Measurements from ENCODE around the gene ARPP21. TPM values are rescaled to one million over a fixed set of nuclear protein-coding genes. Genes with fewer than 3 reads are reported as not detected.

ARPP21 gene
- polyA plus RNA-seq, 1 experiment: not detected

- Histone ChIP-seq H3K9me3 (ENCODE audit: control insufficient read depth, insufficient read depth, low read length) (peaks cover 7% of the 10 kb centered on the region), H3K27me3 (ENCODE audit: control insufficient read depth, insufficient read depth, low read length) (peaks cover 24% of the 10 kb centered on the region), H3K4me3 (ENCODE audit: low read depth, low read length) (no peak overlapping the region), H3K27ac (ENCODE audit: low read depth, low read length) (no peak overlapping the region)
- DNase-seq (ENCODE audit: low read depth, low spot score): no peak
- POLR2A ChIA-PET: no interaction called here
- CTCF ChIA-PET: no interaction called here
- no peak for TF ChIP-seq CTCF (IDR thresholded peaks at IDR 0.05; ENCODE audit: low read depth, low read length)
Measured at GRCh38 chr3:35635926-35636683, 3.2 kb upstream of the ARPP21 start.

- Histone ChIP-seq H3K9me3 (ENCODE audit: control insufficient read depth, insufficient read depth, low read length) (peaks cover 7% of the 10 kb centered on the region), H3K27ac (ENCODE audit: low read depth, low read length) (no peak overlapping the region), H3K4me3 (ENCODE audit: low read depth, low read length) (no peak overlapping the region), H3K27me3 (ENCODE audit: control insufficient read depth, insufficient read depth, low read length) (peaks cover 24% of the 10 kb centered on the region)
- DNase-seq (ENCODE audit: low read depth, low spot score): no peak
- POLR2A ChIA-PET: no interaction called here
- TF ChIP-seq CTCF (IDR thresholded peaks at IDR 0.05; ENCODE audit: low read depth, low read length): no peak
- CTCF ChIA-PET: no interaction called here
Measured at GRCh38 chr3:35638251-35638979, 910 bp upstream of the ARPP21 start.

GRCh38 chr3:35638980-35639253, 408 bp upstream of the ARPP21 start:
- H3K27ac ChIP-seq (ENCODE audit: low read depth, low read length): no peak overlapping the region
- ChIA-PET CTCF (no interaction called here), POLR2A (no interaction called here)
- no peak for DNase-seq (ENCODE audit: low read depth, low spot score)
- TF ChIP-seq CTCF (IDR thresholded peaks at IDR 0.05; ENCODE audit: low read depth, low read length): no peak
- peaks cover 24% of the 10 kb centered on the region for H3K27me3 ChIP-seq (ENCODE audit: control insufficient read depth, insufficient read depth, low read length)
- H3K4me3 ChIP-seq (ENCODE audit: low read depth, low read length): no peak overlapping the region
- peaks cover 7% of the 10 kb centered on the region for H3K9me3 ChIP-seq (ENCODE audit: control insufficient read depth, insufficient read depth, low read length)

GRCh38 chr3:35640190-35641165, 1.2 kb downstream of the ARPP21 start:
- Histone ChIP-seq H3K9me3 (ENCODE audit: control insufficient read depth, insufficient read depth, low read length) (peaks cover 7% of the 10 kb centered on the region), H3K4me3 (ENCODE audit: low read depth, low read length) (no peak overlapping the region), H3K27ac (ENCODE audit: low read depth, low read length) (no peak overlapping the region), H3K27me3 (ENCODE audit: control insufficient read depth, insufficient read depth, low read length) (peaks cover 24% of the 10 kb centered on the region)
- ChIA-PET CTCF (no interaction called here), POLR2A (no interaction called here)
- DNase-seq (ENCODE audit: low read depth, low spot score): no peak
- no peak for TF ChIP-seq CTCF (IDR thresholded peaks at IDR 0.05; ENCODE audit: low read depth, low read length)
